Measurements from ENCODE around the gene PUM1.

DNA sequence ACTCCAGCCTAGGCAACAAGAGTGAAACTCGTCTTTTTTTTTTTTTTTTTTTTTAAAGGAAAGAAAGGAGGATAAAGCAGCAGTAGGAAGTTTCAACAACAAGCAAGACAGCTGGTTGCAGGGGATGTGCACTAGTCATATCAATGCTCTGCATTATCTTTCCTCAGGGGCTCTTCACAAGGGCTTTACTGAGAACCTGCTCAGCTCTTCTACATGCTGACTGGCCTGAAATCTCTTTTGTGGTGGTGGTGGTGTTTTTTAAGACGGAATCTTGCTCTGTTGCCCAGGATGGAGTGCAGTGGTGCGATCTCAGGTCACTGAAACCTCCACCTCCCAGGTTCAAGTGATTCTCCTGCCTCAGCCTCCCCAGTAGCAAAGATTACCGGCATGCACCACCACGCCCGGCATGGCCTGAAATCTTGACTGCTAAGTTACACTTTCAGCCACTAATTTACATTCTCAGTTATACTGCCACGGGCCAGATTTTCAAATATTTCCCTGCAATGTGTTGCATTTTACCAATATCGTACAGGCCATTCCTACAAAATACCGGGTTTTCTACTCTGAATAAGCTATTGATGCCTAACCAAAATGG lies 68.0 kb downstream of the PUM1 start:
- TF ChIP-seq, protein P1, sequence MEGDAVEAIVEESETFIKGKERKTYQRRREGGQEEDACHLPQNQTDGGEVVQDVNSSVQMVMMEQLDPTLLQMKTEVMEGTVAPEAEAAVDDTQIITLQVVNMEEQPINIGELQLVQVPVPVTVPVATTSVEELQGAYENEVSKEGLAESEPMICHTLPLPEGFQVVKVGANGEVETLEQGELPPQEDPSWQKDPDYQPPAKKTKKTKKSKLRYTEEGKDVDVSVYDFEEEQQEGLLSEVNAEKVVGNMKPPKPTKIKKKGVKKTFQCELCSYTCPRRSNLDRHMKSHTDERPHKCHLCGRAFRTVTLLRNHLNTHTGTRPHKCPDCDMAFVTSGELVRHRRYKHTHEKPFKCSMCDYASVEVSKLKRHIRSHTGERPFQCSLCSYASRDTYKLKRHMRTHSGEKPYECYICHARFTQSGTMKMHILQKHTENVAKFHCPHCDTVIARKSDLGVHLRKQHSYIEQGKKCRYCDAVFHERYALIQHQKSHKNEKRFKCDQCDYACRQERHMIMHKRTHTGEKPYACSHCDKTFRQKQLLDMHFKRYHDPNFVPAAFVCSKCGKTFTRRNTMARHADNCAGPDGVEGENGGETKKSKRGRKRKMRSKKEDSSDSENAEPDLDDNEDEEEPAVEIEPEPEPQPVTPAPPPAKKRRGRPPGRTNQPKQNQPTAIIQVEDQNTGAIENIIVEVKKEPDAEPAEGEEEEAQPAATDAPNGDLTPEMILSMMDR (IDR thresholded peaks at IDR 0.05) = no peak
- no peak for TF ChIP-seq POLR2A (IDR thresholded peaks at IDR 0.05)
